NCI-H460 (cell line): ENCODE data around the gene STRN. TPM values are rescaled to one million over a fixed set of nuclear protein-coding genes. Genes with fewer than 3 reads are reported as not detected.
"Not testable (repeated sequence)": the region's sequence is repeated elsewhere in the genome, so short reads cannot be mapped to it uniquely, and the experiment has no call there.

Experiments used
- DNase-seq: peaks from one replicate; pipeline ENCODE4 v3.0.0-alpha.2; 2016; ENCODE audit warnings: low read depth; ENCODE audit errors: extremely low read depth
- total RNA-seq: library from RNA; depleted of rRNA; stranded (reverse); fragments of >200 nt; shearing (Covaris generic); gene quantifications from 2 replicates; pipeline ENCODE4 v1.2.3, GENCODE V29; 2014

Gene STRN
- total RNA-seq, 1 experiment from 2014 or later, result 17.4 TPM

- DNase-seq, result no peak
Observed at GRCh38 chr2:36915627-36916026, 50.7 kb downstream of the STRN start.

GRCh38 chr2:36912695-36913094 is 53.6 kb downstream of the STRN start:
- no peak for DNase-seq

- no peak for DNase-seq
Observed at GRCh38 chr2:36911012-36911411, 55.3 kb downstream of the STRN start.

GRCh38 chr2:36906277-36906676 is 60.1 kb downstream of the STRN start:
- DNase-seq, result no peak

- DNase-seq, result no peak
Observed at GRCh38 chr2:36904636-36905035, 61.7 kb downstream of the STRN start.

DNA sequence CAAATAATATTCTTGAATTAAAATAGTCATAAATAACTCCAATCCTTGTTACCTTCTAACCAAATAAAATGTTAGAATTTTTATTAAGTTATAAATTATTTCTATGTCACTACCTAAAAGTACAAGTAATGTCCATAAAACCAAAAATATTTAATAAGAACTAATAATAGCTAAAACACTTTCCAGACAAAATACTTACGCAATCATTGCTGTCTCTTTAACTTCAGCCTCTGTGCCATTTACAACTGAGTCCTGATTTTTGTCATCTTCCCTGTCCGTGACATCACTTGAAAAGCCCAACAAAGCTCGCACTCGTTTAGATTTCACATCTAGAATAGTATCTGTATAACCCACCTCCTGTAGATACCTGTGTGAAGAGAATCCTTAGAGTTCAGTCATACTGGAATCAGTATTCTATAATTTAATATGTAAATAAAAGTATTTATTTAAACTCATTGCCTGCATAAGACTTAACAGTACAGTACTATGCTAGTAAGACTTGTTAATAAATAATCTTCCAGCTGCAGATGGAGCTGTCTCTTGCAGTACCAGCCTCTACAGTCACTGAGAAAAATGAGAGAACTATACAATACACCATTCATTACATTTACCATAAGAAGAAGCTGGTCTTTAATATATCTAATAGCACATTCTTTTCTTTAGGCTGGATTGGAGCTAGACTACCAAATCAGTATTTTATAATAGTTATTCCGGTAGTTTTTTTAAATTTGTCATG is 63.8 kb downstream of the STRN start:
- no peak for DNase-seq

GRCh38 chr2:36892805-36893204 is 73.5 kb downstream of the STRN start:
- DNase-seq, result no peak

- DNase-seq, result peak; percentile 51
Observed at GRCh38 chr2:36889795-36890194, 76.5 kb downstream of the STRN start.

GRCh38 chr2:36887095-36887494 is 79.2 kb downstream of the STRN start:
- DNase-seq, result not testable (repeated sequence)

DNA sequence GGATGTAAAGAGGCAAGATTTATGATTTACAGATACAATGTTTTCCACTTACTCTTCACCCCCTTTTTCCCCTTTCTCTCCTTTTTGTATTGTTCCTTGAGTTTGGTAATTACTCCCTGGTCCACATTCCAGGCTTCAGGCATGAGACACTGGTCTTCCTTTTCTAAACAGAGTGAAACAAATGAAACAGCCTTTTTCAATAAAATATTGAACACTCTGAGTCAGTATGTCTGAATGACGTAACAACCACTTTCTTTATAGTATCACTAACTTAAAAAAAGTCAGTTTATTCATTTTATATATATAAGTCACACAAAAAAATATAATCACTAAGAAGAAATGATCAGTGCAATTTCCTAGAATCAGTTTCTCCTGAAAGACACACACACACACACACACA is 79.7 kb downstream of the STRN start:
- no peak for DNase-seq

DNA sequence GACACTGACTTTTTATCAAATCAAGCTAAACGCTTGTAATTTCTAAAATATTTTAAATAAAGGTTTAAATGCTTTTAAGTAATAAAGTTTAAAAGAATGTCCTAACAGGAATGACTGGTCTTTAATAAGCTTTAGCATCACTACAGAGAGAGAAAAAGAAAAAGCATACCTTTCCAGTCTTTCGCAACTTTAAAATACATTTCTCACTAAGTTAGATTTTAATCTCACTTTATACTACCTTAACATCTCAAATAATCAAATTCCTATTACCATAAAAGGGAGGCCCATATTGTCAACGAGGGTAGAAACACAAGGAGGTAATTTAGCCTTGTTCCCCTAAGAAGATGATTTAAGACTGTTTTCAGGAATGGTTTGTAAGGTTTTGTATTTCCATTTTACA is 80.7 kb downstream of the STRN start:
- DNase-seq, result no peak

DNA sequence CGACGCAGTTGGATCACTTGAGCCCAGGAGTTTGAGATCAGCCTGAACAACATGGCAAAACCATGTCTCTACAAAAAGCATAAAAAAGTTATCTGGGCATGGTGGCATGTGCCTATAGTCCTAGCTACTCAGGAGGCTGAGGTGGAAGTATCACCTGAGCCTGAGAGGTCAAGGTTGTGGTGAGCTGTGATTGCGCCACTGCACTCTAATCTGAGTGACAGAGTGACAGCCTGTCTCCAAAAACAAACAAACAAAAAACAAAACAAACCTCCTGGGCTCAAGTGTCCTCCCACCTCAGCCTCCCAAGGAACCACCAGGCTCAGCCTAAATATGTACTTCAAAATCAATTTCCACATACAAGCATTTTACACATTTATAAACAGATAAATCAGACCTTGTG is 83.8 kb downstream of the STRN start:
- DNase-seq, result no peak

GRCh38 chr2:36881816-36882215 is 84.5 kb downstream of the STRN start:
- no peak for DNase-seq

DNA sequence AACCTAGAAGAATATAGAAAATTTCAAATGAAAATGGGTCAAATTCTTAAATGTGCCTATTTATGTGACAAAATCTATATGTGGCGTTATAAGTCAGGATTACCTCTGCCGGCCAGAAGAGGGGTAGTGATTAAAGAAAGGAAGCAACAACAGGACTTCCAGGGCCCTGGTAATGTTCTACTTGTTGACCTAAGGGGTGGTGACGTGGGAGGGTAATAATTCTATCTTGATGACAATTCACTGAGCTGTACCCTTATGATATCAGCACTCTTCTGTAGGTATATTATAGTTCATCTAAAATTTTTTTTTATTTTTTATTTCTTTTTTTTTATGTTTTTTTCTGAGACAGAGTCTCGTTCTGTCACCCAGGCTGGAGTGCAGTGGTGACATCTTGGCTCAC is 87.9 kb downstream of the STRN start:
- no peak for DNase-seq

DNA sequence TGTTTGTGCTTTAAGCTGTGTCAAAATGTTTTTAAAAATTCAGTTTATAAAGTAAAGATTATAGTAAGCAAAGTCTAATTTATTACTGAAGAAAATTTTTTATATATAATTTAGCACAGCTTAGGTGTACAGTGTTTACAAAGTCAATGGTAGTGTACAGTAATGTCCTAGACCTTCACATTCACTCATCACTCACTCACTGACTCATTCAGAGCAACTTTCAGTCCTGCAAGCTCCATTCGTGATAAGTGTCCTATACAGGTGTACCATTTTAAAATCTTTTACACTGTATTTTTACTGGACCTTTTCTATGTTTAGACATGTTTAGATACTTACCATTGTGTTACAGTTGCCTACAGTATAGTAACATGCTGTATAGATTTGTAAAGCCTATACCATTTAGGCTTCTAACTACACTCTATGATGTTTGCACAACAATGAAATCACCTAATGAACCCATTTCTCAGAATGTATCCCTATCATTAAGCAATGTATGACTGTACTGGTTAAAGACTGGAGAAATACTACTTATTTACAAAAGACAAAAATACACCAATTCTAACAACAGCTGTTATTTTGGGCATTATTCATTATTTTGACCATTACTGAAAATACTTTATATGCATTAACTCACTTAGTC is 95.1 kb downstream of the STRN start:
- DNase-seq, result no peak

- DNase-seq, result no peak
Observed at GRCh38 chr2:36869606-36870005, 96.7 kb downstream of the STRN start.

GRCh38 chr2:36861896-36862295 is 104.4 kb downstream of the STRN start:
- DNase-seq, result no peak

GRCh38 chr2:36859366-36859792 is 107.0 kb downstream of the STRN start:
- no peak for DNase-seq

GRCh38 chr2:36858551-36859365 is 107.6 kb downstream of the STRN start:
- no peak for DNase-seq

DNA sequence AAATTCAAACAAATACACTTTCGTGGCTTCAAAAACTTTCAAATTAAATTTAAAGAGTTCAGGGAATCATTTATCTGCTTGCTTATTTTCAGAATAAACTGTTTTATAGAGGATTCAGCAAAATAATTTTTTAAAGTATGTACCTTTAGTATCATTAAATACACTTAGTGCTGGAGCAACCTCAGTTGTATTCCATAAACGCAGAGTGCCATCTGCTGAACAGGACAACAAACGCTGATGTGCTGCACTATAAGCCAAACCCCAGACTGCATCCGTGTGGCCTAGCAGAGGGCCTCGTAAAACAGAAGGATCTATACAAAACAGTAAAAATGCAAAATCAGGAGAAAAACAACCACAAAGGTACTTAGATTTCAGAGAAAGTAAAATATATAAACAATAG is 108.6 kb downstream of the STRN start:
- no peak for DNase-seq

- no peak for DNase-seq
Observed at GRCh38 chr2:36855429-36855828, 110.9 kb downstream of the STRN start.

DNA sequence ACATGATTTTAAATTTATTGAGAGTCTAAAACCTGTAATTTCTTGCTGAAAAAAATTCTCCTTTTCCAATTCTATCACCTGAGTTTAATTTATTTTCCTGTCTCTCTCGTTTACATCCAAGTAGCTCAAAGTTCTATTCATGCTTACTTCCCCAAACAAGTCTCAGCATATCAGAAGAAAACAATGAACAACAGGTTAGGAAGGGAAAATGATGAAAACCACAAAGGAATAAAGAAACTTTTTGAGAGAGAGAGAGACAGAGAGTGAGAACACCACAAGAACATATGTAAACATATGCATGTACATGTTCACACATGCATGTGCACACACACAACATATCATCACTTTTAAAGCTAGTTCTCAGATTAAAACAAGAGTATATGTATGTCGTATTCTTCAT is 112.1 kb downstream of the STRN start:
- no peak for DNase-seq
